HepG2 (cell line): ENCODE measurements around the gene SH2D3A. TPM values are rescaled to one million over a fixed set of nuclear protein-coding genes. Genes with fewer than 3 reads are reported as not detected.

ENCODE experiments used
- BRCA1 ChIP-seq: sonication (generic); formaldehyde crosslinking; IDR thresholded peaks from 2 replicates; pipeline ENCODE4 v1.4.0; 2020; ENCODE audit warnings: missing genetic modification reagents
- CENPT ChIP-seq: sonication (generic); formaldehyde crosslinking; IDR thresholded peaks from 2 replicates; pipeline ENCODE4 v1.8.0; 2022; ENCODE audit warnings: low read depth, mild to moderate bottlenecking, moderate library complexity, missing genetic modification reagents
- HDAC6 ChIP-seq: fragments of 200-600 bp; sonication (generic); IDR thresholded peaks from 2 replicates; pipeline ENCODE4 v1.7.0; 2017; ENCODE audit warnings: mild to moderate bottlenecking, antibody characterized with exemption, low read length, low read depth
- HNRNPK ChIP-seq: fragments of 200-400 bp; formaldehyde crosslinking; IDR thresholded peaks from 2 replicates; pipeline ENCODE4 v1.6.1; 2018; ENCODE audit warnings: low read length, low read depth, moderate library complexity, mild to moderate bottlenecking; ENCODE audit not compliant: poor library complexity, severe bottlenecking
- IKZF4 ChIP-seq: sonication (generic); formaldehyde crosslinking; IDR thresholded peaks from 2 replicates; pipeline ENCODE4 v1.5.1; 2020; ENCODE audit warnings: borderline replicate concordance, mild to moderate bottlenecking, low read depth, missing genetic modification reagents; ENCODE audit errors: not compliant biosample characterization
- MED13 ChIP-seq: sonication (generic); formaldehyde crosslinking; IDR thresholded peaks from 2 replicates; pipeline ENCODE4 v1.5.0; 2020; ENCODE audit warnings: missing genetic modification reagents
- NCOA5 ChIP-seq: sonication (generic); formaldehyde crosslinking; IDR thresholded peaks from 2 replicates; pipeline ENCODE4 v1.4.0; 2020; ENCODE audit warnings: missing genetic modification reagents
- NRL ChIP-seq: sonication (generic); formaldehyde crosslinking; IDR thresholded peaks from 2 replicates; pipeline ENCODE4 v1.5.0; 2020; ENCODE audit warnings: missing genetic modification reagents, mild to moderate bottlenecking, moderate library complexity, borderline replicate concordance
- RFXANK ChIP-seq: IDR thresholded peaks from 2 replicates; pipeline ENCODE4 v1.6.1; 2016
- RXRB ChIP-seq: IDR thresholded peaks from 2 replicates; pipeline ENCODE4 v1.6.1; 2016; ENCODE audit warnings: borderline replicate concordance, missing genetic modification reagents, missing compliant biosample characterization
- SNRNP70 ChIP-seq: fragments of 200-400 bp; formaldehyde crosslinking; IDR thresholded peaks from 2 replicates; pipeline ENCODE4 v1.6.1; 2017; ENCODE audit warnings: mild to moderate bottlenecking, low read depth, low read length, moderate library complexity
- SP5 ChIP-seq: IDR thresholded peaks from 2 replicates; pipeline ENCODE4 v1.6.1; 2016; ENCODE audit warnings: low read depth, borderline replicate concordance
- ZBTB37 ChIP-seq: sonication (generic); formaldehyde crosslinking; IDR thresholded peaks from 2 replicates; pipeline ENCODE4 v1.4.0; 2020; ENCODE audit warnings: mild to moderate bottlenecking, missing genetic modification reagents
- ZKSCAN1 ChIP-seq: fragments of 150-350 bp; IDR thresholded peaks from 2 replicates; pipeline ENCODE4 v1.6.1; 2014; ENCODE audit warnings: low read length
- ZNF264 ChIP-seq: sonication (generic); formaldehyde crosslinking; IDR thresholded peaks from 2 replicates; pipeline ENCODE4 v1.4.0; 2020; ENCODE audit warnings: missing genetic modification reagents
- ZNF343 ChIP-seq: sonication (generic); formaldehyde crosslinking; IDR thresholded peaks from 2 replicates; pipeline ENCODE4 v1.4.0; 2020; ENCODE audit warnings: mild to moderate bottlenecking, missing genetic modification reagents
- ZNF567 ChIP-seq: sonication (generic); formaldehyde crosslinking; IDR thresholded peaks from 2 replicates; pipeline ENCODE4 v1.8.1; 2023; ENCODE audit warnings: mild to moderate bottlenecking, missing genetic modification reagents, borderline replicate concordance
- ZNF891 ChIP-seq: sonication (generic); formaldehyde crosslinking; IDR thresholded peaks from 2 replicates; pipeline ENCODE4 v1.5.0; 2020; ENCODE audit warnings: mild to moderate bottlenecking, missing genetic modification reagents
- polyA plus RNA-seq, 8 experiments: library from polyadenylated mRNA; depleted of rRNA in 3 of 8; stranded (reverse) in 7 of 8; unstranded in 1 of 8; fragments of >200 nt; fragmentation: Illumina TruSeq in 4 of 8; extraction: Trizol in 4 of 8; gene quantifications; 2 replicates each; pipeline versions ENCODE4 v1.2.1 to v1.2.3, GENCODE V29; 2011 to 2016; ENCODE audit warnings: low read depth in 4 of 8, missing spikeins in 1 of 8, mixed read lengths in 1 of 8; ENCODE audit not compliant: insufficient read depth in 1 of 8
- total RNA-seq, 5 experiments: library from RNA; depleted of rRNA; stranded (reverse); fragments of >200 nt; fragmentation: Illumina TruSeq; extraction: Trizol; gene quantifications; 2 replicates each; pipeline ENCODE4 v1.2.3, GENCODE V29; 2016; ENCODE audit warnings: low read depth in 1 of 5
- TF ChIP-seq, protein P1 (sequence below): sonication (generic); formaldehyde crosslinking; IDR thresholded peaks from 2 replicates; pipeline ENCODE4 v1.5.1; 2020; ENCODE audit warnings: mild to moderate bottlenecking, missing genetic modification reagents, moderate library complexity

SH2D3A gene
- total and polyA plus RNA-seq, 2 of the 13 experiments (the other 11 are each of a cell fraction or from before 2014, with no cell fraction given): 1.0 to 2.2 TPM

- TF ChIP-seq NRL (no peak), RXRB (no peak), HNRNPK (peak; percentile 32), IKZF4 (CRISPR knock-in tag) (no peak), SP5 (CRISPR knock-in tag) (peak; percentile 47), SNRNP70 (no peak), ZNF567 (CRISPR knock-in tag) (peak; percentile 48; the same call in 1 of the 2 replicates), ZNF891 (no peak), ZBTB37 (CRISPR knock-in tag) (peak; percentile 84), ZNF264 (peak; percentile 48; the same call in 1 of the 2 replicates), BRCA1 (no peak), ZNF343 (CRISPR knock-in tag) (no peak), NCOA5 (CRISPR knock-in tag) (no peak), CENPT (CRISPR knock-in tag) (no peak), MED13 (peak; percentile 70; the same call in 1 of the 2 replicates), RFXANK (CRISPR knock-in tag) (no peak), HDAC6 (no peak), ZKSCAN1 (no peak)
- TF ChIP-seq, protein P1, sequence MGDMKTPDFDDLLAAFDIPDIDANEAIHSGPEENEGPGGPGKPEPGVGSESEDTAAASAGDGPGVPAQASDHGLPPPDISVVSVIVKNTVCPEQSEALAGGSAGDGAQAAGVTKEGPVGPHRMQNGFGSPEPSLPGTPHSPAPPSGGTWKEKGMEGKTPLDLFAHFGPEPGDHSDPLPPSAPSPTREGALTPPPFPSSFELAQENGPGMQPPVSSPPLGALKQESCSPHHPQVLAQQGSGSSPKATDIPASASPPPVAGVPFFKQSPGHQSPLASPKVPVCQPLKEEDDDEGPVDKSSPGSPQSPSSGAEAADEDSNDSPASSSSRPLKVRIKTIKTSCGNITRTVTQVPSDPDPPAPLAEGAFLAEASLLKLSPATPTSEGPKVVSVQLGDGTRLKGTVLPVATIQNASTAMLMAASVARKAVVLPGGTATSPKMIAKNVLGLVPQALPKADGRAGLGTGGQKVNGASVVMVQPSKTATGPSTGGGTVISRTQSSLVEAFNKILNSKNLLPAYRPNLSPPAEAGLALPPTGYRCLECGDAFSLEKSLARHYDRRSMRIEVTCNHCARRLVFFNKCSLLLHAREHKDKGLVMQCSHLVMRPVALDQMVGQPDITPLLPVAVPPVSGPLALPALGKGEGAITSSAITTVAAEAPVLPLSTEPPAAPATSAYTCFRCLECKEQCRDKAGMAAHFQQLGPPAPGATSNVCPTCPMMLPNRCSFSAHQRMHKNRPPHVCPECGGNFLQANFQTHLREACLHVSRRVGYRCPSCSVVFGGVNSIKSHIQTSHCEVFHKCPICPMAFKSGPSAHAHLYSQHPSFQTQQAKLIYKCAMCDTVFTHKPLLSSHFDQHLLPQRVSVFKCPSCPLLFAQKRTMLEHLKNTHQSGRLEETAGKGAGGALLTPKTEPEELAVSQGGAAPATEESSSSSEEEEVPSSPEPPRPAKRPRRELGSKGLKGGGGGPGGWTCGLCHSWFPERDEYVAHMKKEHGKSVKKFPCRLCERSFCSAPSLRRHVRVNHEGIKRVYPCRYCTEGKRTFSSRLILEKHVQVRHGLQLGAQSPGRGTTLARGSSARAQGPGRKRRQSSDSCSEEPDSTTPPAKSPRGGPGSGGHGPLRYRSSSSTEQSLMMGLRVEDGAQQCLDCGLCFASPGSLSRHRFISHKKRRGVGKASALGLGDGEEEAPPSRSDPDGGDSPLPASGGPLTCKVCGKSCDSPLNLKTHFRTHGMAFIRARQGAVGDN (CRISPR knock-in tag): peak; percentile 96
Measured at GRCh38 chr19:6752256-6753177, 14.7 kb downstream of the SH2D3A start (continued).
